22Rv1 (cell line): ENCODE results near the gene VDAC1.

Source experiments
- ZFX ChIP-seq: fragments of 450-650 bp; IDR thresholded peaks from 2 replicates; pipeline ENCODE4 v1.6.1; 2017; ENCODE audit warnings: antibody characterized with exemption, borderline replicate concordance
- TF ChIP-seq, protein P1 (sequence below): fragments of 450-650 bp; IDR thresholded peaks from 2 replicates; pipeline ENCODE4 v1.5.1; 2017; ENCODE audit warnings: mild to moderate bottlenecking

DNA sequence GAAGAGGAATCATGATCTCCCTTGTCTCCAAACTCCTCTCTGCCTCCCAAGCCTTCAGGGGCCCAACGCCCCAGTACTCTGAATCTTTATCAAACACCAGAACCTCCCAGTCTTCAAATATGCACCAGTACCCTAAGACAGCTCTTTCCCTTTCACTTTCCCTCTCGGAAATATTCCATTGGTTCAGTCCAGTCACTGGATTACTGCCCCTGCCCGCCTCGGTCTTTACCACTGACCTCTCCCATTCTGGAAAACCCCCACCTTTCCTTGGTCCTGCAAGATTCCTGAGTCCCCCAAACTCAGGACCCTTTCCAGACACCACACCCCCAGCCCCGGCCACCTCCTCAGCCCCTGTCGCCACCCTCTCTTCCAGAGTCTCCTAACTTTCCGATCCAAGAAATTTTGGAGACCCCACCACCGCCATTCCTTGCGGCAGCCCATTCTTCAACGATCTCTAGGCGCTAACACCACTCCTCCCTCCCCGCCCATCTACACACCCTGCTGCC lies 37.0 kb downstream of the VDAC1 start:
- TF ChIP-seq, protein P1, sequence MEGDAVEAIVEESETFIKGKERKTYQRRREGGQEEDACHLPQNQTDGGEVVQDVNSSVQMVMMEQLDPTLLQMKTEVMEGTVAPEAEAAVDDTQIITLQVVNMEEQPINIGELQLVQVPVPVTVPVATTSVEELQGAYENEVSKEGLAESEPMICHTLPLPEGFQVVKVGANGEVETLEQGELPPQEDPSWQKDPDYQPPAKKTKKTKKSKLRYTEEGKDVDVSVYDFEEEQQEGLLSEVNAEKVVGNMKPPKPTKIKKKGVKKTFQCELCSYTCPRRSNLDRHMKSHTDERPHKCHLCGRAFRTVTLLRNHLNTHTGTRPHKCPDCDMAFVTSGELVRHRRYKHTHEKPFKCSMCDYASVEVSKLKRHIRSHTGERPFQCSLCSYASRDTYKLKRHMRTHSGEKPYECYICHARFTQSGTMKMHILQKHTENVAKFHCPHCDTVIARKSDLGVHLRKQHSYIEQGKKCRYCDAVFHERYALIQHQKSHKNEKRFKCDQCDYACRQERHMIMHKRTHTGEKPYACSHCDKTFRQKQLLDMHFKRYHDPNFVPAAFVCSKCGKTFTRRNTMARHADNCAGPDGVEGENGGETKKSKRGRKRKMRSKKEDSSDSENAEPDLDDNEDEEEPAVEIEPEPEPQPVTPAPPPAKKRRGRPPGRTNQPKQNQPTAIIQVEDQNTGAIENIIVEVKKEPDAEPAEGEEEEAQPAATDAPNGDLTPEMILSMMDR: no peak
- TF ChIP-seq ZFX: no peak
